Activated naive CD4-positive, alpha-beta T cell treated with anti-CD3 and anti-CD28 coated beads, Interleukin-2, amount 10 ng/mL, durations not matched to agents 5 hours and 36 hours (primary cell): ENCODE data around the gene ZNF224. TPM values are rescaled to one million over a fixed set of nuclear protein-coding genes. Genes with fewer than 3 reads are reported as not detected.

ENCODE experiments used
- total RNA-seq, 2 experiments: library from RNA; stranded (reverse); gene quantifications; one replicate each; pipeline ENCODE4 v1.2.3, GENCODE V29; 2021

ZNF224 gene
- 10 to 100 TPM; 40.3 to 42.0 TPM for total RNA-seq

DNA sequence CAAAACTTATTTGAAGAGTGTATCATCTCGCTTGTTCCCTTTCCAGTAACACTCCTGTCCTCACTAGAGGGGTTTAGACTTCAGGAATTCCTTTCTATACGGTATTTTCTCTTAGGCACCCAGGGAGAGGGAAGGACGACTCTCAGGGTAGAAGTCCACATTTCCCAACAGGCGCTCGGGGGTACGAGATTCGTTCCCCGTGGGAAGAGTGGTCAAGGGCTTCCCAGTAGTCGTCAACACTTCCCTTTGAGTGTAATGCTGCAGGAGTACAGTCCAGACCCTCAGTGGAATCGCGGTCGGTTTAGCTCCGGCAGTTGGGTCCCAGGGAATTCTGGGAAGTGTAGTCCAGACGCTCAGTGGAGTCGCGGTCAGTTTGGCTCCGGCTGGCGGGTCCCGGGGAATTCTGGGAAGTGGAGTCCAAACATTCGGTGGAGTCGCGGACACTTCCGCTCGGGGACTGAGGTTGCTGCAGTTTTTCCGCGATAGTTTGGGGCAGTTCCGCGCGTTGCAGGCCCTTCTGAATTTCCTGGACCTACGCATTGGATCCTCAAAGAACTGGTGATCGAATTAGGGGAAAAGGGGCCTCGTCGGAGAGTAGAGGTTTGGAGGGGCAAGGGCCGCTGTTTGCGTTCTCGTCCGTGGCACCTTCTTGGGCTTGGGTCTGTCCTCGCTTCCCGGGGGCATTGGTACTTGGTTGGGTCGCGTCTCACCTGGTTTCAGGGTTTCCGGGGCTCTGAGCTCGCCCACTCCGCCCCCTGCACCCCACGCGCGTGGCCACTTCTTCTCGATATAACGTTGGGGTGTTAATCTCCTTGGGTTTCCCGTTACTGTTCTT is at the start of gene ZNF224:
Gene ZNF224 (plus strand): TSS at position 431 of the 835 bp plus-strand sequence. CDS start 3,513 bp downstream, outside the sequence.

DNA sequence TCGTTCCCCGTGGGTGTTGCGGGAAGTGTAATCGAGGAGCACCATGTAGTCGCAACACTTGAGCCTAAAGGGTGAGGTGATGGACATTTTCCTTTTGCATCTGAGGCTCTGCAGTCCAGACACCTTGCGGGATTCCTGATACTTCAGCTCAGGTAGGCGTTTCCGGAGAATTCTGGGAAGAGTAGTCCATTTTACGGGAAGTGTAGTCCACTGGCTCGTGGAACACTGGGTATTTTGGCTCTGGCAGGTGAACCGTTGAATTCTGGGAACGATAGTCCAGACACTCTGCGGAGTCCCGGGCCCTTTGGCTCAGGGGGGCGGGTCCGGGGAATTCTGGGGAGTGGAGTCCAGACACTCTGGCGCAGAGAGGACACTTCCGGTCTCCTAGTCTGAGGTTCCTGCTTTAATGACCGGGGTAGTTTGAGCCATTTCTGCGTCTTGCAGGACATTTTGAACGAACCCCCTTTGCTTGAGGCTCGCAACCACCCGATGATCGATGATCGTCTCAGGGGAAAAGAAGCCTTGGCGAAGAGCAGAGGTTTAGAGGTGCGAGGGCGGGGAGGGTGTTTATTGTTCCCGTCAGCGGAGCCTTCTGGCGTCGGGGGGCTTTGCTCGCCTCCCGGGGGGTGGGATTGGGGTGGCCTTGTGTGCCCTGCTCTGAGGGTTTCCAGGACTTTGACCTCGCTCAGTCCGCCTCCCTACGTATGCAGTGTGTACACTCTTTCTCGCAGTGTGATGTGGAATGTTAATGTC is 42.3 kb upstream of the ZNF224 start, which contains the start of gene ZNF223:
Gene ZNF223 (plus strand): TSS at position 387 of the 753 bp plus-strand sequence. CDS start 3,141 bp downstream, outside the sequence.

DNA sequence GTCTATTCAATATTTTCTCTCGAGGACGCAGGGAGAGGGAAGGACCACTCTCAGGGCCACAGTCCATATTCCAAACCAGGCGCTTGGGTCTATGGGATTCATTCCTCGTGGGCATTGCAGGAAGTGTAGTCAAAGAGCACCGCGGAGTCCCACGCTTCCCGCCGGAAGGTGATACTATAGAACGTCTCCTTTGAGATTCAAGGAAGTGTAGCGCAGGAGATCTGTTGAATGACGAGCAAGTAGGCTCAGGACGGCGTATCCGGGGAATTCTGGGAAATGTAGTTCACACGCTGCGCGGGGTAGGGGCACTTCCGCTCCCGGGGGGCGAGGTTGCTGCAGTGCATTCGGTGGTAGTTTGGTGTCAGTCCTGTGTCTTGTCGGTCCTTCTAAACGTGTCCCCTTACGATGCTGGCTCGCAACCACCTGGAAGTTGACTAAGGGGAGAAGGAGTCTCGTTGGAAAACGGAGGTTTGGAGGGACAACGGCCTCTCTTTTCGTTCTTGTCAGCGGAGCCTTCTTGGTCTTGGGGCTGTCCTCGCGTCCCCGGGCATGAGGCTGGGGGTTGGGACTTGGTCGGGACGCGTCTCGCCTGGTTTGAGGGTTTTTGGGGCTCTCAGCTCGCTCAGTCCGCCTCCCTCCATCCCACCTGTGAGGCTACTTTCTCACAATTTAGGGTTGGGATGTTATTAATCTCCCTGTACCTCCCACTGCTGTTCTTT is 22.2 kb upstream of the ZNF224 start, which contains the start of gene ZNF284:
Gene ZNF284 (plus strand): TSS at position 336 of the 719 bp plus-strand sequence. CDS start 4,231 bp downstream, outside the sequence.

DNA sequence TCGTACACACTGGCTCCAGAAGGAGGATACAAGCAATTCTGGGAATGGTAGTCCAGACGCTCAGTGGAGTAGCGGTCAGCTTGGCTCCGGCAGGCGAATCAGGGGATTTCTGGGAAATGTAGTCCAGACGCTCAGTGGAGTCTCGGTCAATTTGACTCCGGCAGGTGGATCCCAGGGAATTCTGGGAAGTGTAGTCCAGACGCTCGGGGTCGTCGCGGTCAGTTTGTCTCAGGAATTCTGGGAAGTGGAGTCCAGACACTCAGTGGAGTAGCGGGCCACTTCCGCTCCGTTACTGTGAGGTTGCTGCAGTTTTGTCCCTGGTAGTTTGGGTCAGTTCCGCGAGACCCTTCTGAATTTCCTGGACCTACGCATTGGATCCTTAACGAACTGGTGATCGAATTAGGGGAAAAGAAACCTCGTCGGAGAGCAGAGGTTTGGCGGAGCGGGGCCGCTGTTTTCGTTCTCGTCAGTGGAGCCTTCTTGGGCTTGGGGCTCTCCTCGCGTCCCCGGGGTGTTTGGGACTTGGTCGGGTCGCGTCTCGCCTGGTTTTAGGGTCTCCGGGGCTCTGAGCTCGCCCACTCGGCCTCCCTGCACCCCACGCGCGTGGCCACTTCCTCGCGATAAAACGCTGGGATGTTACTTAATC is 19.1 kb downstream of the ZNF224 start, which contains the start of gene ZNF225:
Gene ZNF225 (plus strand): TSS at position 262 of the 646 bp plus-strand sequence. CDS start 2,429 bp downstream, outside the sequence.

DNA sequence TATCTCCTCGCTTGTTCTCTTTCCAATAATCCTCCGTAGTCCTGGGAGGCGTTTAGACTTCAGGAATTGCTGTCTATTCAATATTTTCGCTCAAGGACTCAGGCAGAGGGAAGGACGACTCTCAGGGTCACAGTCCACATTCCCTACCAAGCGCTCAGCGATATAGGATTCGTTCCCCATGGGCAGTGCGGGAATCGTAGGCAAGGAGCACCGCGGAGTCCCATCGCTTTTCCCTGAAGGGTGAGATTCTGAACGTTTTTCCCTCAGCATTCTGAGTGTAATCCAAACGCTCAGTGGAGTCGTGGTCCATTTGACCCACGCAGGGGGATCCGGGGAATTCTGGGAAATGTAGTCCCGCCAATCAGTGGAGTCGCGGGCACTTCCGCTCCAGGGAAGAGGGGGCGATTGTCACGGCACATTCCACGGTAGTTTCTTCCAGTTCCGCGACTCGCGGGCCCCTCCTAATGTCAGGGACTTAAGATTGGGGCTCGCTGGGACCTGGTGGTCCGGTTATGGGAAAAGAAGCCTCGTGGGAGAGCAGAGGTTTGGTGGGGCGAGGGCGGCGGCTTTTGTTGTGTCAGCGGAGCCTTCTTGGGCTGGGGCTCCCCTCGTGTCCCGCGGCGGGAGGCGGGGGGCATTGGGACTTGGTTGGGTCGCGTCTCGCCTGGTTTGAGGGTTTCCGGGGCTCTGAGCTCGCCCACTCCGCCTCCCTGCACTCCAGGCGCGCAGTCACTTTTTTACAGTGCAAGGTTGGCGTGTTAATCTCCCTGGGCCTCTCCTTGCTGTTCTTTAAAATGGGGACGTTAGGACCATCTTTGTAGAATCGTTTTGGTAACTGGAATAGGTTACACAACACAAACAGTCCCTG is 47.3 kb downstream of the ZNF224 start, which contains the start of gene ZNF234:
Gene ZNF234 (plus strand): TSS at position 364 of the 868 bp plus-strand sequence. CDS start 3,079 bp downstream, outside the sequence.

Other genes with a start within 250 kb of the ZNF224 start
- gene ZNF404, start 210.4 kb upstream of the ZNF224 start, total RNA-seq, result 1 to 10 TPM; 1.5 to 1.8 TPM
- 10 to 100 TPM; 15.1 to 15.3 TPM for gene ZNF45, start 159.1 kb upstream of the ZNF224 start, total RNA-seq
- gene ZNF221, start 143.1 kb upstream of the ZNF224 start, total RNA-seq, result 1 to 10 TPM; 1.2 to 1.8 TPM
- gene ZNF155, start 110.2 kb upstream of the ZNF224 start, total RNA-seq, result 1 to 10 TPM; 6.3 to 7.1 TPM
- gene ZNF230, start 91.4 kb upstream of the ZNF224 start, total RNA-seq, result 1 to 10 TPM; 5.3 to 6.1 TPM
- gene ZNF222, start 69.0 kb upstream of the ZNF224 start, total RNA-seq, result 1 to 10 TPM; 3.6 to 5.4 TPM
- under 1 TPM; 0.35 to 0.48 TPM for gene ZNF223, start 42.3 kb upstream of the ZNF224 start, total RNA-seq
- gene ZNF284, start 22.2 kb upstream of the ZNF224 start, total RNA-seq, result 1 to 10 TPM; 2.2 to 2.3 TPM
- 1 to 10 TPM; 5.1 to 5.8 TPM for gene ZNF225, start 19.0 kb downstream of the ZNF224 start, total RNA-seq
- gene ZNF234, start 47.2 kb downstream of the ZNF224 start, total RNA-seq, result 10 to 100 TPM; 12.7 to 13.4 TPM
- 10 to 100 TPM; 19.2 to 20.2 TPM for gene ZNF226, start 70.7 kb downstream of the ZNF224 start, total RNA-seq
- gene ZNF227, start 118.2 kb downstream of the ZNF224 start, total RNA-seq, result 10 to 100 TPM; 30.7 TPM
- gene ZNF233, start 165.5 kb downstream of the ZNF224 start, total RNA-seq, result under 1 TPM; 0.17 to 0.40 TPM
- 1 to 10 TPM; 7.5 to 8.1 TPM for gene ZNF235, start 210.7 kb downstream of the ZNF224 start, total RNA-seq